ENCODE measurements around the gene ANO7. TPM values are rescaled to one million over a fixed set of nuclear protein-coding genes. Genes with fewer than 3 reads are reported as not detected.
A peak's percentile ranks its signal among the peaks of the same experiment; 100 is the strongest.

Gene ANO7
- total and polyA plus RNA-seq, 2 of the 8 experiments (the other 6 are each of a cell fraction or from before 2014, with no cell fraction given), result 3.2 to 6.9 TPM

DNA sequence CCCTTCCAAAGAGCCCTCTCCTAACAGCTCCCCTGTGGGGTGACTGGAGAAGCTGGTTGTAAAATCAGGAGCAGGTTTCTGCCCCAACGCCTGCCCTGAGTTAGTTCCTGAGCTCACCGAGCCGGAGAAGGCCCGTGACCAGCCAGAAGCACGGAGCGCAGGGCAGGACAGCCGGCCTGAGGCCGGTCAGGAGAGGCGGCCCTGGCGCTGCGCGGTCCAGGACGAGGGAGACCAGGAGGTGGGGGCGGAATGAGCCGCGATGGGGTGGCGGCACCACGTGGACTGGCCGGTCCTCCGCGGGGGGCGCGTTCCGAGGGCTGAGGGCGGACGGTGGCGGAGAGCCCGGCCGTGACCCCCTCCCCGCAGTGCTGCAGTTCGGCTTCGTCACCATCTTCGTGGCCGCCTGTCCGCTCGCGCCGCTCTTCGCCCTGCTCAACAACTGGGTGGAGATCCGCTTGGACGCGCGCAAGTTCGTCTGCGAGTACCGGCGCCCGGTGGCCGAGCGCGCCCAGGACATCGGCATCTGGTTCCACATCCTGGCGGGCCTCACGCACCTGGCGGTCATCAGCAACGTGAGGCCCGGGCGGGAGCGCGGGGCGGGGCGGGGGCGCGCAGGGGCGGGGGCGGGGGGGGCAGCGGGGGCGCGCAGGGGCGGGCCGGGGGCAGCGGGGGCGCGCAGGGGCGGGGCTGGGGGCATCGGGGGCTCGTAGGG is 29.0 kb downstream of the ANO7 start (continued):
- TF ChIP-seq E2F6 (IDR thresholded peaks at IDR 0.05) (peak; percentile 75), MAFK (IDR thresholded peaks at IDR 0.05; ENCODE audit: low read depth, low read length) (no peak), POLR2A (IDR thresholded peaks at IDR 0.05; ENCODE audit: control extremely low read depth in 1 of 2, low read depth in 2 of 2, low read length in 2 of 2) (peak in 1 of 2 experiments; percentile 55; a peak in 1 of 3 replicates)
- TF ChIP-seq, protein P1, sequence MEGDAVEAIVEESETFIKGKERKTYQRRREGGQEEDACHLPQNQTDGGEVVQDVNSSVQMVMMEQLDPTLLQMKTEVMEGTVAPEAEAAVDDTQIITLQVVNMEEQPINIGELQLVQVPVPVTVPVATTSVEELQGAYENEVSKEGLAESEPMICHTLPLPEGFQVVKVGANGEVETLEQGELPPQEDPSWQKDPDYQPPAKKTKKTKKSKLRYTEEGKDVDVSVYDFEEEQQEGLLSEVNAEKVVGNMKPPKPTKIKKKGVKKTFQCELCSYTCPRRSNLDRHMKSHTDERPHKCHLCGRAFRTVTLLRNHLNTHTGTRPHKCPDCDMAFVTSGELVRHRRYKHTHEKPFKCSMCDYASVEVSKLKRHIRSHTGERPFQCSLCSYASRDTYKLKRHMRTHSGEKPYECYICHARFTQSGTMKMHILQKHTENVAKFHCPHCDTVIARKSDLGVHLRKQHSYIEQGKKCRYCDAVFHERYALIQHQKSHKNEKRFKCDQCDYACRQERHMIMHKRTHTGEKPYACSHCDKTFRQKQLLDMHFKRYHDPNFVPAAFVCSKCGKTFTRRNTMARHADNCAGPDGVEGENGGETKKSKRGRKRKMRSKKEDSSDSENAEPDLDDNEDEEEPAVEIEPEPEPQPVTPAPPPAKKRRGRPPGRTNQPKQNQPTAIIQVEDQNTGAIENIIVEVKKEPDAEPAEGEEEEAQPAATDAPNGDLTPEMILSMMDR (IDR thresholded peaks at IDR 0.05; ENCODE audit: control extremely low read depth in 1 of 3, insufficient read depth in 1 of 3, low read depth in 1 of 3, low read length in 3 of 3), result peak in 1 of 3 experiments; percentile 1; a peak in 1 of 4 replicates
